GM18517 (cell line): Measurements from ENCODE around the gene PDE4D.
"Not testable (repeated sequence)": the region's sequence is repeated elsewhere in the genome, so short reads cannot be mapped to it uniquely, and the experiment has no call there.

Experiments used
- ATAC-seq: cut with Tn5 transposase; IDR thresholded peaks from one replicate; pipeline ENCODE4 v1.9.1; 2021; ENCODE audit warnings: mild to moderate bottlenecking, moderate library complexity; ENCODE audit not compliant: unreplicated experiment

Gene PDE4D

GRCh38 chr5:59748036-59748663 lies 145.4 kb downstream of the PDE4D start:
- ATAC-seq = not testable (repeated sequence)

- ATAC-seq = no peak
Observed at GRCh38 chr5:59746241-59746765, 147.2 kb downstream of the PDE4D start.

GRCh38 chr5:59745415-59745863 lies 148.1 kb downstream of the PDE4D start:
- ATAC-seq = no peak

GRCh38 chr5:59744531-59744992 lies 149.0 kb downstream of the PDE4D start:
- ATAC-seq = no peak

- no peak for ATAC-seq
Observed at GRCh38 chr5:59741599-59741998, 151.9 kb downstream of the PDE4D start.

- no peak for ATAC-seq
Observed at GRCh38 chr5:59738024-59738423, 155.5 kb downstream of the PDE4D start.

- ATAC-seq = no peak
Observed at GRCh38 chr5:59732806-59733205, 160.7 kb downstream of the PDE4D start.

GRCh38 chr5:59732301-59732700 lies 161.2 kb downstream of the PDE4D start:
- ATAC-seq = no peak

GRCh38 chr5:59731809-59732208 lies 161.7 kb downstream of the PDE4D start:
- no peak for ATAC-seq

- no peak for ATAC-seq
Observed at GRCh38 chr5:59729820-59730219, 163.7 kb downstream of the PDE4D start.

GRCh38 chr5:59729357-59729756 lies 164.2 kb downstream of the PDE4D start:
- ATAC-seq = no peak

GRCh38 chr5:59728356-59728755 lies 165.2 kb downstream of the PDE4D start:
- no peak for ATAC-seq

- ATAC-seq = no peak
Observed at GRCh38 chr5:59727186-59727585, 166.3 kb downstream of the PDE4D start.

GRCh38 chr5:59725392-59725767 lies 168.1 kb downstream of the PDE4D start:
- ATAC-seq = no peak

GRCh38 chr5:59724482-59725391 lies 168.8 kb downstream of the PDE4D start:
- ATAC-seq = no peak

GRCh38 chr5:59722874-59723273 lies 170.7 kb downstream of the PDE4D start:
- ATAC-seq = no peak

GRCh38 chr5:59721741-59722140 lies 171.8 kb downstream of the PDE4D start:
- no peak for ATAC-seq

- no peak for ATAC-seq
Observed at GRCh38 chr5:59720063-59720462, 173.5 kb downstream of the PDE4D start.

GRCh38 chr5:59716966-59717500 lies 176.5 kb downstream of the PDE4D start:
- ATAC-seq = no peak

- ATAC-seq = no peak
Observed at GRCh38 chr5:59716029-59716428, 177.5 kb downstream of the PDE4D start.

GRCh38 chr5:59715228-59715627 lies 178.3 kb downstream of the PDE4D start:
- ATAC-seq = no peak

GRCh38 chr5:59713498-59713844 lies 180.1 kb downstream of the PDE4D start:
- ATAC-seq = no peak
